Caco-2 (cell line): Measurements from ENCODE around the gene GLP2R. TPM values are rescaled to one million over a fixed set of nuclear protein-coding genes. Genes with fewer than 3 reads are reported as not detected.

Source experiments
- BruUV-seq: library from RNA; stranded (reverse); fragments of 400-500 nt; replicated peaks from 2 replicates; lab custom pipeline; 2021; lab: Mats Ljungman, UMichigan
- CTCF ChIA-PET: fragments of 300-600 bp; sonication (Branson Sonifier 250); formaldehyde crosslinking; loops from one replicate; lab custom pipeline; 2022; ENCODE audit warnings: antibody characterized with exemption; lab: Charles Lee
- POLR2A ChIA-PET: fragments of 300-600 bp; sonication (Branson Sonifier 250); formaldehyde crosslinking; loops from one replicate; lab custom pipeline; 2022; ENCODE audit warnings: antibody characterized with exemption; lab: Charles Lee
- DNase-seq, 2 experiments: peaks; one replicate each; pipeline versions ENCODE4 v3.0.0 to v3.0.0-alpha.2; 2020 to 2022
- H3K27me3 ChIP-seq: replicated peaks from 2 replicates; pipeline ENCODE4 v1.6.0; 2011; ENCODE audit warnings: low read length; ENCODE audit not compliant: control insufficient read depth, insufficient read depth
- H3K36me3 ChIP-seq: 2 replicates; pipeline ENCODE4 v1.5.1; 2011; ENCODE audit warnings: low read length; ENCODE audit not compliant: control insufficient read depth, insufficient read depth
- H3K4me1 ChIP-seq: fragments of 250-450 bp; sonication (Bioruptor Pico); 2 replicates; pipeline ENCODE4 v1.5.1; 2020; ENCODE audit warnings: mild to moderate bottlenecking
- H3K4me3 ChIP-seq: 2 replicates; pipeline ENCODE4 v1.5.1; 2011; ENCODE audit warnings: low read depth, mild to moderate bottlenecking, control low read depth, low read length
- H3K9me3 ChIP-seq: fragments of 250-450 bp; sonication (Bioruptor Pico); 2 replicates; pipeline ENCODE4 v1.5.1; 2020; ENCODE audit warnings: mild to moderate bottlenecking, moderate library complexity
- H3K27ac Mint-ChIP-seq: one replicate; pipeline ENCODE4 v1.8.0; 2022; ENCODE audit warnings: mixed read lengths; ENCODE audit not compliant: unreplicated experiment
- H3K27me3 Mint-ChIP-seq: one replicate; pipeline ENCODE4 v1.8.0; 2022; ENCODE audit warnings: mixed read lengths; ENCODE audit not compliant: insufficient read depth, unreplicated experiment
- H3K36me3 Mint-ChIP-seq: one replicate; pipeline ENCODE4 v1.8.0; 2022; ENCODE audit warnings: mild to moderate bottlenecking, mixed read lengths; ENCODE audit not compliant: insufficient read depth, unreplicated experiment
- H3K4me1 Mint-ChIP-seq: one replicate; pipeline ENCODE4 v1.8.0; 2022; ENCODE audit warnings: low read depth, mixed read lengths; ENCODE audit not compliant: unreplicated experiment
- H3K4me3 Mint-ChIP-seq: one replicate; pipeline ENCODE4 v1.8.0; 2022; ENCODE audit warnings: mild to moderate bottlenecking, moderate library complexity, mixed read lengths; ENCODE audit not compliant: unreplicated experiment
- H3K9me3 Mint-ChIP-seq: one replicate; pipeline ENCODE4 v1.8.0; 2022; ENCODE audit warnings: mixed read lengths; ENCODE audit not compliant: unreplicated experiment
- CTCF ChIP-seq, 2 experiments: fragments of 200-600 bp in 1 of 2; IDR thresholded peaks; 1 replicate in 1 of 2; 2 replicates in 1 of 2; pipeline versions ENCODE4 v1.5.1 to v1.8.0; 2011 to 2022; ENCODE audit warnings: antibody characterized with exemption in 1 of 2, control low read depth in 1 of 2, inconsistent platforms in 1 of 2, low read depth in 1 of 2, low read length in 1 of 2, mild to moderate bottlenecking in 1 of 2, moderate library complexity in 1 of 2; ENCODE audit not compliant: insufficient read depth in 1 of 2, severe bottlenecking in 1 of 2, unreplicated experiment in 1 of 2
- intact Hi-C: fragments of 100-400 bp; cut with micrococcal nuclease; formaldehyde crosslinking; loops from one replicate; pipeline ENCODE4 v1.10.0; 2022; ENCODE audit not compliant: unreplicated experiment
- total RNA-seq: library from RNA; stranded (reverse); gene quantifications from 2 replicates; pipeline ENCODE4 v1.2.3, GENCODE V29; 2022

Gene GLP2R
- total RNA-seq, 1 experiment from 2014 or later = not detected

GRCh38 chr17:9806699-9807098 lies 19.0 kb upstream of the GLP2R start:
- ChIA-PET CTCF (no interaction called here), POLR2A (no interaction called here)
- H3K9me3 Mint-ChIP-seq = no peaks in the 10 kb centered on the region
- no peak for DNase-seq
- no peak for TF ChIP-seq CTCF (IDR thresholded peaks at IDR 0.05; ENCODE audit: insufficient read depth in 1 of 2, low read depth in 1 of 2, low read length in 1 of 2, severe bottlenecking in 1 of 2, unreplicated experiment in 1 of 2)
- Histone ChIP-seq H3K4me1 (0 out of 2 replicates have a peak, but pooled peaks cover 4% of the 10 kb centered on the region), H3K9me3 (no peaks in the 10 kb centered on the region), H3K4me3 (no peak overlapping the region), H3K27me3 (no peaks in the 10 kb centered on the region), H3K36me3 (no peaks in the 10 kb centered on the region)
- H3K27me3 Mint-ChIP-seq = peaks cover 2% of the 10 kb centered on the region
- H3K4me1 Mint-ChIP-seq = no peaks in the 10 kb centered on the region
- BruUV-seq = no TSS peak
- no peaks in the 10 kb centered on the region for H3K36me3 Mint-ChIP-seq
- intact Hi-C loops = no loop called here
- no peak overlapping the region for H3K27ac Mint-ChIP-seq
- H3K4me3 Mint-ChIP-seq = no peak overlapping the region

GRCh38 chr17:9809409-9809808 lies 16.3 kb upstream of the GLP2R start:
- Mint-ChIP-seq H3K27me3 (peaks cover 2% of the 10 kb centered on the region), H3K36me3 (no peaks in the 10 kb centered on the region), H3K4me3 (no peak overlapping the region), H3K9me3 (no peaks in the 10 kb centered on the region), H3K4me1 (no peaks in the 10 kb centered on the region), H3K27ac (no peak overlapping the region)
- DNase-seq = no peak
- no TSS peak for BruUV-seq
- Histone ChIP-seq H3K36me3 (no peaks in the 10 kb centered on the region), H3K4me3 (no peak overlapping the region), H3K9me3 (no peaks in the 10 kb centered on the region), H3K4me1 (0 out of 2 replicates have a peak, but pooled peaks cover 4% of the 10 kb centered on the region), H3K27me3 (no peaks in the 10 kb centered on the region)
- ChIA-PET CTCF (no interaction called here), POLR2A (no interaction called here)
- no peak for TF ChIP-seq CTCF (IDR thresholded peaks at IDR 0.05; ENCODE audit: insufficient read depth in 1 of 2, low read depth in 1 of 2, low read length in 1 of 2, severe bottlenecking in 1 of 2, unreplicated experiment in 1 of 2)
- intact Hi-C loops = no loop called here

DNA sequence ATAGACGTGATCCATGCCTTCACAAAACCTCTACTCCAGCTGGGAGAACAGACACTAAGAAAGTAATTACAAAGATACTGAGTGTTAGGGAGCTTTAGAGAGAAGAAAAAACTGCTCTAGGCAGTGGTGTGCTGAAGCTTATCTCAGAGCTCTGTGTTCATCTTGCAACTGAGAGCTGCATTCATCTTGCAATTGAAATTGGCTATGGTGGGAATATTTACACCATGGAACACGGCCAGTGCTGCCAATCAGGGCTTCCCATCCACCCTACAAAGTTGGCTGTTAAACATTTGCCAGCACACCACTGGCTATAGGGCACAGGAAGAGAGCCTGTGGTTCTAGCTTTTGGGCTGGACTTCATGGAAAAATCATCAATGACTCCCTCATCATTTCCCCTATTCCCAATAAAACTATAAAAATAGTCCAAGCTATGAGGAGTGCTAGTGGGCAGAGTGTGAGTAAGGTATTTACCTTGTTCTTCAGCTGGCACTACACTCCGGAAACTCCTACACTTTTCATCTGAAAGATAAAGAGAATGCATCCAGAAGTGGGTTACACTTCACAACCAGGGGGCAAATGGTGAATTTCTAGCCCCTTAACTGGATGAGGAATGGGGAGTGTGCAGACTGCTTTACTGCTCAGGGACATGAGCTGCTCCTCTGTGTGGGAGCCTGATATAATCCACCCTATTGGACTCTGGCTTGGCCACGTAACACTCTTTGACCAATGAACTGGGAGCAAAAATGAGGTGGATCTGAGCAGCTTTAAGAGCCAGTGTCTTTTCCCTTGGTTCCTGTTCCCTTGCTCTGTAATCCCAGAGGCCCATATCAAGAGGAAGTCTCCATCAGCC lies 15.4 kb upstream of the GLP2R start:
- ChIA-PET CTCF (no interaction called here), POLR2A (no interaction called here)
- no peak for DNase-seq
- no peak for TF ChIP-seq CTCF (IDR thresholded peaks at IDR 0.05; ENCODE audit: insufficient read depth in 1 of 2, low read depth in 1 of 2, low read length in 1 of 2, severe bottlenecking in 1 of 2, unreplicated experiment in 1 of 2)
- Mint-ChIP-seq H3K4me1 (no peaks in the 10 kb centered on the region), H3K9me3 (no peaks in the 10 kb centered on the region), H3K4me3 (no peak overlapping the region), H3K36me3 (no peaks in the 10 kb centered on the region), H3K27ac (no peak overlapping the region), H3K27me3 (no peaks in the 10 kb centered on the region)
- intact Hi-C loops = no loop called here
- Histone ChIP-seq H3K9me3 (no peaks in the 10 kb centered on the region), H3K4me3 (no peak overlapping the region), H3K27me3 (no peaks in the 10 kb centered on the region), H3K36me3 (no peaks in the 10 kb centered on the region), H3K4me1 (0 out of 2 replicates have a peak, but pooled peaks cover 4% of the 10 kb centered on the region)
- BruUV-seq = no TSS peak
